HepG2 (cell line): ENCODE results near the gene SEC11A. TPM values are rescaled to one million over a fixed set of nuclear protein-coding genes. Genes with fewer than 3 reads are reported as not detected.

ENCODE experiments used
- ATAC-seq: fragments of 200-7000 bp; cut with Tn5 transposase; 3 replicates; pipeline ENCODE4 v1.9.1; 2020; ENCODE audit warnings: mild to moderate bottlenecking, moderate library complexity
- BruUV-seq: library from RNA; stranded (reverse); fragments of 400-500 nt; replicated peaks from 2 replicates; lab custom pipeline; 2021; lab: Mats Ljungman, UMichigan
- CTCF ChIA-PET: fragments of 300-600 bp; formaldehyde crosslinking; extraction: SDS; loops from one replicate; lab custom pipeline; 2021; ENCODE audit warnings: low total read pairs, inconsistent platforms, low intra/inter-chr PET ratio; lab: Yijun Ruan, JAX
- POLR2A ChIA-PET: fragments of 350-600 bp; sonication (Branson Sonifier 250); formaldehyde crosslinking; loops from one replicate; lab custom pipeline; 2020; ENCODE audit warnings: antibody characterized with exemption, inconsistent platforms; lab: Yijun Ruan, JAX
- DNase-seq: peaks from one replicate; pipeline ENCODE4 v3.0.0-alpha.2; 2015; ENCODE audit warnings: low spot score
- FAIRE-seq: peaks from 3 replicates; lab custom pipeline; 2011; peaks lifted over from hg19 to GRCh38; lab: Jason Lieb, UNC
- H2AFZ ChIP-seq: one replicate; pipeline ENCODE4 v1.6.1; 2011; ENCODE audit warnings: low read length, inconsistent platforms
- H3K27ac ChIP-seq: fragments of 300-600 bp; 3 replicates; pipeline ENCODE4 v1.8.0; 2011; ENCODE audit warnings: mixed run types, mild to moderate bottlenecking, mixed read lengths, low read length, inconsistent platforms; ENCODE audit not compliant: insufficient read depth; ENCODE audit errors: extremely low read length
- H3K27me3 ChIP-seq, 2 experiments: fragments of 200-600 bp in 1 of 2; 2 replicates in 1 of 2; 3 replicates in 1 of 2; pipeline versions ENCODE4 v1.6.0 to v1.8.0; 2011; ENCODE audit warnings: low read length in 2 of 2, mild to moderate bottlenecking in 2 of 2, moderate library complexity in 2 of 2, inconsistent platforms in 1 of 2; ENCODE audit not compliant: insufficient read depth in 2 of 2, control insufficient read depth in 1 of 2
- H3K36me3 ChIP-seq, 2 experiments: fragments of 200-600 bp in 1 of 2; replicated peaks in 1 of 2; 2 replicates in 1 of 2; 3 replicates in 1 of 2; pipeline versions ENCODE4 v1.5.1 to v1.8.0; 2011; ENCODE audit warnings: low read length in 2 of 2, inconsistent platforms in 1 of 2; ENCODE audit not compliant: insufficient read depth in 2 of 2, control insufficient read depth in 1 of 2
- H3K4me1 ChIP-seq: 2 replicates; pipeline ENCODE4 v1.5.1; 2012; ENCODE audit warnings: low read length, inconsistent platforms; ENCODE audit not compliant: insufficient read depth
- H3K4me2 ChIP-seq: 2 replicates; pipeline ENCODE4 v1.6.0; 2011; ENCODE audit warnings: low read depth, low read length, inconsistent platforms
- H3K4me3 ChIP-seq, 3 experiments: fragments of 200-600 bp in 1 of 3; sonication (generic), shearing (Covaris generic) in 1 of 3; replicated peaks in 1 of 3; 2 replicates each; pipeline ENCODE4 v1.5.1; 2011 to 2016; ENCODE audit warnings: low read length in 3 of 3, inconsistent platforms in 2 of 3, low read depth in 2 of 3, mild to moderate bottlenecking in 2 of 3, control low read depth in 1 of 3, mixed read lengths in 1 of 3; ENCODE audit not compliant: insufficient read depth in 1 of 3
- H3K79me2 ChIP-seq: one replicate; pipeline ENCODE4 v1.6.1; 2011; ENCODE audit warnings: low read length, inconsistent platforms; ENCODE audit not compliant: insufficient read depth
- H3K9ac ChIP-seq: 2 replicates; pipeline ENCODE4 v1.6.0; 2011; ENCODE audit warnings: mild to moderate bottlenecking, low read depth, low read length, inconsistent platforms; ENCODE audit not compliant: insufficient read depth
- H3K9me3 ChIP-seq: 2 replicates; pipeline ENCODE4 v1.5.1; 2012; ENCODE audit warnings: mild to moderate bottlenecking, low read length
- H4K20me1 ChIP-seq: 2 replicates; pipeline ENCODE4 v1.6.0; 2011; ENCODE audit warnings: inconsistent platforms, mild to moderate bottlenecking, low read length, moderate library complexity; ENCODE audit not compliant: insufficient read depth
- CEBPG ChIP-seq: IDR thresholded peaks from 2 replicates; pipeline ENCODE4 v1.6.1; 2016
- ETV6 ChIP-seq: sonication (generic); formaldehyde crosslinking; conservative IDR thresholded peaks from 2 replicates; pipeline ENCODE4 v1.4.0; 2020; ENCODE audit warnings: missing genetic modification reagents
- FOXA1 ChIP-seq, 2 experiments: fragments of 450-650 bp in 1 of 2; sonication (generic) in 1 of 2; formaldehyde crosslinking in 1 of 2; IDR thresholded peaks; 2 replicates each; pipeline versions ENCODE4 v1.4.0 to v1.6.1; 2016 to 2020; ENCODE audit warnings: missing genetic modification reagents in 1 of 2
- HNRNPL ChIP-seq: fragments of 200-400 bp; formaldehyde crosslinking; IDR thresholded peaks from 2 replicates; pipeline ENCODE4 v1.6.1; 2017; ENCODE audit warnings: mild to moderate bottlenecking, low read depth, low read length
- SCMH1 ChIP-seq: sonication (generic); formaldehyde crosslinking; IDR thresholded peaks from 2 replicates; pipeline ENCODE4 v1.9.0; 2021; ENCODE audit warnings: missing genetic modification reagents, mild to moderate bottlenecking, borderline replicate concordance
- SOX13 ChIP-seq, 3 experiments: fragments of 450-650 bp in 1 of 3; sonication (generic) in 1 of 3; formaldehyde crosslinking in 1 of 3; IDR thresholded peaks in 2 of 3; conservative IDR thresholded peaks in 1 of 3; 2 replicates each; pipeline versions ENCODE4 v1.5.0 to v1.6.1; 2016 to 2020; ENCODE audit warnings: antibody characterized with exemption in 1 of 3, mild to moderate bottlenecking in 1 of 3, missing compliant biosample characterization in 1 of 3, missing genetic modification reagents in 1 of 3, moderate library complexity in 1 of 3
- TP53 ChIP-seq: sonication (generic); formaldehyde crosslinking; conservative IDR thresholded peaks from 2 replicates; pipeline ENCODE4 v1.4.0; 2020; ENCODE audit warnings: missing genetic modification reagents
- ZBTB7A ChIP-seq: sonication (generic); formaldehyde crosslinking; IDR thresholded peaks from 2 replicates; pipeline ENCODE4 v1.8.0; 2022; ENCODE audit warnings: mild to moderate bottlenecking, missing genetic modification reagents
- ZC3H13 ChIP-seq: sonication (generic); formaldehyde crosslinking; IDR thresholded peaks from 2 replicates; pipeline ENCODE4 v1.8.1; 2023; ENCODE audit warnings: mild to moderate bottlenecking, missing genetic modification reagents, moderate library complexity
- ZNF138 ChIP-seq: sonication (generic); formaldehyde crosslinking; IDR thresholded peaks from 2 replicates; pipeline ENCODE4 v1.5.0; 2020; ENCODE audit warnings: mild to moderate bottlenecking, low read depth, missing genetic modification reagents
- ZNF207 ChIP-seq: fragments of 450-650 bp; IDR thresholded peaks from 2 replicates; pipeline ENCODE4 v1.6.1; 2016; ENCODE audit warnings: antibody characterized with exemption, borderline replicate concordance
- ZNF75D ChIP-seq: sonication (generic); formaldehyde crosslinking; IDR thresholded peaks from 2 replicates; pipeline ENCODE4 v1.8.1; 2023; ENCODE audit warnings: missing genetic modification reagents, mild to moderate bottlenecking, borderline replicate concordance
- ZSCAN25 ChIP-seq: sonication (generic); formaldehyde crosslinking; IDR thresholded peaks from 2 replicates; pipeline ENCODE4 v1.8.0; 2022; ENCODE audit warnings: mild to moderate bottlenecking, missing genetic modification reagents
- ZUFSP ChIP-seq: sonication (generic); formaldehyde crosslinking; IDR thresholded peaks from 2 replicates; pipeline ENCODE4 v1.9.0; 2021; ENCODE audit warnings: missing genetic modification reagents, mild to moderate bottlenecking, borderline replicate concordance
- WGBS: methylation state at CpG from one replicate; pipeline ENCODE4 v1.1.6; 2017; ENCODE audit warnings: low lambda C conversion rate; 5-methylcytosine and 5-hydroxymethylcytosine counted together
- in situ Hi-C: cut with HindIII; loops from 2 replicates; pipeline ENCODE4 v1.10.0; 2017; ENCODE audit warnings: low pct_unique_long_range_greater_than_20kb; ENCODE audit not compliant: extremely low pct_ligation_motif_present
- intact Hi-C: fragments of 100-400 bp; cut with micrococcal nuclease; formaldehyde crosslinking; loops from one replicate; pipeline ENCODE4 v1.10.0; 2022; ENCODE audit not compliant: unreplicated experiment
- polyA plus RNA-seq, 8 experiments: library from polyadenylated mRNA; depleted of rRNA in 3 of 8; stranded (reverse) in 7 of 8; unstranded in 1 of 8; fragments of >200 nt; fragmentation: Illumina TruSeq in 4 of 8; extraction: Trizol in 4 of 8; gene quantifications; 2 replicates each; pipeline versions ENCODE4 v1.2.1 to v1.2.3, GENCODE V29; 2011 to 2016; ENCODE audit warnings: low read depth in 4 of 8, missing spikeins in 1 of 8, mixed read lengths in 1 of 8; ENCODE audit not compliant: insufficient read depth in 1 of 8
- total RNA-seq, 5 experiments: library from RNA; depleted of rRNA; stranded (reverse); fragments of >200 nt; fragmentation: Illumina TruSeq; extraction: Trizol; gene quantifications; 2 replicates each; pipeline ENCODE4 v1.2.3, GENCODE V29; 2016; ENCODE audit warnings: low read depth in 1 of 5
- TF ChIP-seq, protein P1 (sequence below): sonication (generic); formaldehyde crosslinking; IDR thresholded peaks from 2 replicates; pipeline ENCODE4 v1.4.0; 2020; ENCODE audit warnings: missing genetic modification reagents

The SEC11A gene
- total and polyA plus RNA-seq, 2 of the 13 experiments (the other 11 are each of a cell fraction or from before 2014, with no cell fraction given) = 141 to 230 TPM

- FAIRE-seq (no peak), DNase-seq (no peak), ATAC-seq (no peak)
- H3K27me3 ChIP-seq = no peaks in the 10 kb centered on the region
- ChIA-PET POLR2A (interaction anchor here (1.3 kb wide), 1 partner anchor 17 kb away, joined by 4 read pairs; the partner anchor contains the start of gene WDR73), CTCF (no interaction called here)
- no peak overlapping the region for H3K9ac ChIP-seq
- intact Hi-C loops (no loop called here), in situ Hi-C loops (no loop called here)
- H3K79me2 ChIP-seq = no peaks in the 10 kb centered on the region
- no peak overlapping the region for H3K27ac ChIP-seq
- BruUV-seq = no TSS peak
- H3K9me3 ChIP-seq = no peaks in the 10 kb centered on the region
- no peaks in the 10 kb centered on the region for H4K20me1 ChIP-seq
- TF ChIP-seq ZNF138 (CRISPR knock-in tag) = no peak
- peaks cover 11 to 46% of the 10 kb centered on the region in 2 experiments; a peak in 4 of 5 replicates for H3K36me3 ChIP-seq
- no peak overlapping the region for H3K4me2 ChIP-seq
- H3K4me3 ChIP-seq = no peak overlapping the region
- H3K4me1 ChIP-seq = peaks cover 8% of the 10 kb centered on the region; the same call in 1 of the 2 replicates
- H2AFZ ChIP-seq = no peak overlapping the region
Measured at GRCh38 chr15:84671211-84671610, 44.7 kb downstream of the SEC11A start.

DNA sequence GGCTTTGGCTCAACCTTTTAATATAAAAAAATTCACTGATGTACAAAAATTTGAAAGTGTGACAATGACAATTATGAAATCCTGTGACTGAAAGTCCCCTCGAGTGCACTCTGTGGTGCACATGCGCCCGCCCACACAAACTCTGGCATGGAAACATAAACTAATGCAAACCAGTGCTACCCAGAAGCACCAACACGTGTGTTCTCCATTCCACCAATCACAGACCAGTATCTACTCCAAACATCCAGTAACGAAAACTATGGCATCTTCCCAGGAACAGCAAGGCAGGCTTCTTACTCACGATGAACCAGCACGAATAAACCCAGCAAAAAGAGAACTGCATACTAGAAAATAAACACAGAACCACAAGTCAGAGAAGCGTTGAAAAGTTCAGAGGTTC, 46.2 kb downstream of the SEC11A start:
- no peak overlapping the region for H3K9ac ChIP-seq

More for the DNA sequence above, 46.2 kb downstream of the SEC11A start:
- Histone ChIP-seq H3K27me3 (no peaks in the 10 kb centered on the region), H3K36me3 (peaks cover 8 to 45% of the 10 kb centered on the region in 2 experiments; a peak in 4 of 5 replicates), H3K4me1 (peaks cover 8% of the 10 kb centered on the region; the same call in 1 of the 2 replicates), H4K20me1 (no peaks in the 10 kb centered on the region), H3K79me2 (no peaks in the 10 kb centered on the region), H3K4me2 (no peak overlapping the region), H3K9me3 (no peaks in the 10 kb centered on the region), H2AFZ (no peak overlapping the region)
- no peak for DNase-seq
- POLR2A ChIA-PET = no interaction called here
- in situ Hi-C loops (no loop called here), intact Hi-C loops (no loop called here)
- no TSS peak for BruUV-seq
- no peak for ATAC-seq
- TF ChIP-seq, protein P1, sequence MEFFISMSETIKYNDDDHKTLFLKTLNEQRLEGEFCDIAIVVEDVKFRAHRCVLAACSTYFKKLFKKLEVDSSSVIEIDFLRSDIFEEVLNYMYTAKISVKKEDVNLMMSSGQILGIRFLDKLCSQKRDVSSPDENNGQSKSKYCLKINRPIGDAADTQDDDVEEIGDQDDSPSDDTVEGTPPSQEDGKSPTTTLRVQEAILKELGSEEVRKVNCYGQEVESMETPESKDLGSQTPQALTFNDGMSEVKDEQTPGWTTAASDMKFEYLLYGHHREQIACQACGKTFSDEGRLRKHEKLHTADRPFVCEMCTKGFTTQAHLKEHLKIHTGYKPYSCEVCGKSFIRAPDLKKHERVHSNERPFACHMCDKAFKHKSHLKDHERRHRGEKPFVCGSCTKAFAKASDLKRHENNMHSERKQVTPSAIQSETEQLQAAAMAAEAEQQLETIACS (CRISPR knock-in tag) = no peak
- TF ChIP-seq FOXA1 (IDR thresholded peaks at IDR 0.05) (no peak), FOXA1 (CRISPR knock-in tag; IDR thresholded peaks at IDR 0.05) (no peak), CEBPG (no peak), TP53 (CRISPR knock-in tag) (no peak), ZBTB7A (CRISPR knock-in tag) (no peak), ZNF138 (CRISPR knock-in tag) (no peak), ZNF207 (no peak), ZNF75D (no peak), HNRNPL (no peak), SOX13 (IDR thresholded peaks at IDR 0.05) (no peak), SOX13 (CRISPR knock-in tag; conservative IDR thresholded peaks at IDR 0.05 in 1 of 2, IDR thresholded peaks at IDR 0.05 in 1 of 2) (no peak), SCMH1 (no peak), ETV6 (no peak), ZUFSP (CRISPR knock-in tag) (no peak), ZC3H13 (CRISPR knock-in tag) (no peak), ZSCAN25 (no peak)
- TF ChIP-seq, all 625 proteins: peak for 0
- WGBS = 96% methylated on average over 8 of the region's 8 CpGs
- CTCF ChIA-PET = no interaction called here
- no peak for FAIRE-seq
- H3K27ac ChIP-seq = no peak overlapping the region
- H3K4me3 ChIP-seq = no peak overlapping the region
